VCaP (cell line): ENCODE measurements around the gene MECP2.
"Not testable (repeated sequence)": the region's sequence is repeated elsewhere in the genome, so short reads cannot be mapped to it uniquely, and the experiment has no call there.

Experiments used
- H3K27ac ChIP-seq: fragments of 450-650 bp; 2 replicates; pipeline ENCODE4 v1.5.1; 2017
- CTCF ChIP-seq: fragments of 450-650 bp; conservative IDR thresholded peaks from 2 replicates; pipeline ENCODE4 v1.5.1; 2017; ENCODE audit warnings: mild to moderate bottlenecking, moderate library complexity

MECP2 gene

GRCh38 chrX:153983321-153983801, 114.2 kb downstream of the MECP2 start:
- TF ChIP-seq CTCF: no peak
- no peak overlapping the region for H3K27ac ChIP-seq

- no peak overlapping the region for H3K27ac ChIP-seq
- no peak for TF ChIP-seq CTCF
Observed at GRCh38 chrX:153981771-153982533, 115.6 kb downstream of the MECP2 start.

GRCh38 chrX:153981231-153981630, 116.3 kb downstream of the MECP2 start:
- no peak for TF ChIP-seq CTCF
- H3K27ac ChIP-seq: no peak overlapping the region

DNA sequence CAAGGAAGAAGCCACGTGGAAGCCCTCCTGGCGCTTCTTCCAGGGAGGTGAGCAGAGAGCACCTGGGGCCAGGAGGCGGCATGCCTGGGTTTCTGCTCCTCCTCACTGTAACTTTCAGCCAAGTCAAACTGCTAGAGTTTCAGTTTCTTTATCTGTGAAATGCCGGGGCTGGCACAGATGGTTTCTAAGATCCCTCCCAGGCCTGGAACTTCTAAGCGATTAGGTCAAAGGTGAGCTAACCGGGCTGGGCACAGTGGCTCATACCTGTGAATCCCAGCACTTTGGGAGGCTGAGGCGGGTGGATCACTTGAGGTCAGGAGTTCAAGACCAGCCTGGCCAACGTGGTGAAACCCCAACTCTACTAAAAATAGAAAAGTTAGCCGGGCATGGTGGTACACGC, 117.1 kb downstream of the MECP2 start:
- H3K27ac ChIP-seq: not testable (repeated sequence)

- no peak for TF ChIP-seq CTCF
- H3K27ac ChIP-seq: peak overlapping the region; percentile 98
Observed at GRCh38 chrX:153974726-153975286, 122.7 kb downstream of the MECP2 start.

DNA sequence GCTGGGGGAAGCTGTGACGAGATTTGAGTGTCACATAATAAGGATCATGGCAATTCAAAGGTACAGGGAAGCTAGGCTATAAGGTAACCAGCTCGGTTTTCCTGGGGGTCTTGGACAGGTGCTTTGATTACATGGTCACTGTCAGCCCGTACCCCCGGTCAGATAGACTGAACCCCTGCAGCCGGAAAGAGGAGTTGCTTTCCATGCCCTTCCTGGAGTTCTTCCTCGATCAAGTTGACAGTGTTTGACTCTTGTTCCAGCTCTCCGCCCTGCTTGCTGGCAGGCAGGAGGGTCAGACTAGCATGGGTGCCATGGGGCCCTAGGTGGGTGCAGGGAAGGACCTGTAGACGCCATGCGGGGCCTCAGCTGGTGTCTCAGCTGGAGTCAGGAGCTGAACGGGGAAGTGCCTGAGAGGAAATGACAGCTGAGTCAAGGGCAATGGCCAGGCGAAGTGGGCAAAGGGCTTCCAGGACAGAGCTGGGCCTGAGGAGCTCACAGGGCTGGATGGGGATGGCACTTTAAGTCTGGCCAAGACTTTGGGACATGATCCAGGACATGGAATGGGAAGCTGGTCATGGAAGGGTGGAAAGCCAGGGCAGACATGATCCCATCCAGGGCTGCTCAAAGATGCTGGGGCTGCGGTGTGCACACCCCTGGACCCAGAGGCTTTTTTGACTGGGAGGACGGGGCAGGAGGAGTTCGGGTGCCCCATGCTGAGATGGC, 123.4 kb downstream of the MECP2 start:
- peak overlapping the region; percentile 98 for H3K27ac ChIP-seq
- no peak for TF ChIP-seq CTCF

DNA sequence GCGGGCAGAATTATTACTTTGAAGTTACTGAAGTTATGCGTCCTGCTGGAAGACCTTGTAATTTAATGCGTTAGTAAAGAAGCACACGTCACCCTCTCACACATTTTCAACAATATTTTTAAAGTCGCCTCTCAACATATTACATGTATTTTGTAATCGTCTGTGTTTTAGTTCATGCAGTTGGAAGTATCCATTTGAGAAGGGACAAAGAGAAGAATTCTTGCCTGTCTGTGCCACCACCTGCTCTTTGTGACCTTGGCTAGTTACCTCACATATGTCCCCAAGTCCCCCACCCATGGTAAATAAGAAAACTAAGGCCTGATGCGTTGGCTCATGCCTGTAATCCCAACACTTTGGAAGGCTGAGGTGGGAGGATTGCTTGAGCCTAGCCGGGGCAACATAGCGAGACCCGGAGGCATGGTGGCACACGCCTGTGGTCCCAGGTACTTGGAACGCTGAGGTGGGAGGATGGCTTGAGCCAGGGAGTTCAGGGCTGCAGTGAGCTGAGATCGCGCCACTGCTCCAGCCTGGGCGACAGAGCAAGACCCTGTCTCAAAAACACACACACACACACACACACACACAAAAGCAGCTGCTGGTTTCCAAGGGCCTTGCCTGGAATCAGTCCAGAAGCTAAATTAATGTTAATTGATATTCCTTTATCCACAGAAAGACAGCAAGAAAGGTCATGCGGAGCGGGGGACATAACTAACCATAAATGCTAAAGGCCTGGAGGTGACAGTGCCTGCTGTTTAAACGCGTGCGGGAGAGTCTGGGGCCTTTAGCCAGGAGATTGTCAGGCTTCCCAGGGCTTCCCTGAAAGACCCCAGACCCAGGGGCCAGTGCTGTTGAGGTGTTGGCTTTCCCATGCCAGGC, 124.2 kb downstream of the MECP2 start:
- TF ChIP-seq CTCF: no peak
- H3K27ac ChIP-seq: peak overlapping the region; percentile 98
